Measurements from ENCODE around the gene ANKRD63.

Gene ANKRD63

GRCh38 chr15:40264321-40265153, 18.3 kb downstream of the ANKRD63 start:
- no peak for DNase-seq (ENCODE audit: low read depth)
- no peak for TF ChIP-seq CTCF (IDR thresholded peaks at IDR 0.05; ENCODE audit: control insufficient read depth, extremely low read depth, insufficient read depth)
- H3K4me3 ChIP-seq (ENCODE audit: low read depth, low read length), result no peak overlapping the region

- no peak for TF ChIP-seq CTCF (IDR thresholded peaks at IDR 0.05; ENCODE audit: control insufficient read depth, extremely low read depth, insufficient read depth)
- no peak for DNase-seq (ENCODE audit: low read depth)
- no peak overlapping the region for H3K4me3 ChIP-seq (ENCODE audit: low read depth, low read length)
These were observed 19.7 kb downstream of the ANKRD63 start for GRCh38 chr15:40263024-40263754.

GRCh38 chr15:40259021-40259420, 23.8 kb downstream of the ANKRD63 start:
- no peak overlapping the region for H3K4me3 ChIP-seq (ENCODE audit: low read depth, low read length)
- no peak for TF ChIP-seq CTCF (IDR thresholded peaks at IDR 0.05; ENCODE audit: control insufficient read depth, extremely low read depth, insufficient read depth)
- no peak for DNase-seq (ENCODE audit: low read depth)

GRCh38 chr15:40258544-40258943, 24.3 kb downstream of the ANKRD63 start:
- no peak overlapping the region for H3K4me3 ChIP-seq (ENCODE audit: low read depth, low read length)
- DNase-seq (ENCODE audit: low read depth), result no peak
- no peak for TF ChIP-seq CTCF (IDR thresholded peaks at IDR 0.05; ENCODE audit: control insufficient read depth, extremely low read depth, insufficient read depth)

- no peak overlapping the region for H3K4me3 ChIP-seq (ENCODE audit: low read depth, low read length)
- no peak for DNase-seq (ENCODE audit: low read depth)
- no peak for TF ChIP-seq CTCF (IDR thresholded peaks at IDR 0.05; ENCODE audit: control insufficient read depth, extremely low read depth, insufficient read depth)
These were observed 25.0 kb downstream of the ANKRD63 start for GRCh38 chr15:40257656-40258450.

GRCh38 chr15:40256638-40257235, 26.1 kb downstream of the ANKRD63 start:
- TF ChIP-seq CTCF (IDR thresholded peaks at IDR 0.05; ENCODE audit: control insufficient read depth, extremely low read depth, insufficient read depth), result no peak
- no peak for DNase-seq (ENCODE audit: low read depth)
- H3K4me3 ChIP-seq (ENCODE audit: low read depth, low read length), result no peak overlapping the region
